HEK293 (cell line): ENCODE measurements around the gene AMD1.

Experiments used
- CTCF ChIP-seq: fragments of 450-650 bp; formaldehyde crosslinking; IDR thresholded peaks from 2 replicates; pipeline ENCODE4 v1.5.1; 2016; ENCODE audit warnings: missing biosample characterization, missing genetic modification characterization
- KLF1 ChIP-seq: fragments of 450-650 bp; formaldehyde crosslinking; IDR thresholded peaks from 2 replicates; pipeline ENCODE4 v1.5.1; 2016; ENCODE audit warnings: missing biosample characterization, missing genetic modification characterization
- MEIS1 ChIP-seq: sonication (generic); formaldehyde crosslinking; IDR thresholded peaks from 2 replicates; pipeline ENCODE4 v1.8.1; 2022; ENCODE audit warnings: missing genetic modification reagents, mild to moderate bottlenecking, borderline replicate concordance
- REPIN1 ChIP-seq: fragments of 450-650 bp; formaldehyde crosslinking; IDR thresholded peaks from 2 replicates; pipeline ENCODE4 v1.5.1; 2017; ENCODE audit warnings: missing biosample characterization, missing genetic modification characterization, low read depth
- TSHZ1 ChIP-seq: fragments of 450-650 bp; formaldehyde crosslinking; IDR thresholded peaks from 2 replicates; pipeline ENCODE4 v1.5.1; 2016; ENCODE audit warnings: missing biosample characterization, missing genetic modification characterization, borderline replicate concordance
- YY1 ChIP-seq: fragments of 450-650 bp; formaldehyde crosslinking; IDR thresholded peaks from 2 replicates; pipeline ENCODE4 v1.5.1; 2018; ENCODE audit warnings: missing biosample characterization, missing genetic modification characterization
- ZBTB7A ChIP-seq: fragments of 450-650 bp; formaldehyde crosslinking; IDR thresholded peaks from 2 replicates; pipeline ENCODE4 v1.5.1; 2016; ENCODE audit warnings: low read depth, missing biosample characterization, missing genetic modification characterization
- ZNF140 ChIP-seq: fragments of 450-650 bp; formaldehyde crosslinking; IDR thresholded peaks from 2 replicates; pipeline ENCODE4 v1.5.1; 2016; ENCODE audit warnings: missing biosample characterization, missing genetic modification characterization
- ZNF184 ChIP-seq: fragments of 450-650 bp; IDR thresholded peaks from 2 replicates; pipeline ENCODE4 v1.5.1; 2018; ENCODE audit warnings: missing biosample characterization, mild to moderate bottlenecking, missing genetic modification characterization
- ZNF274 ChIP-seq, 2 experiments: fragments of 200-500 bp in 1 of 2; fragments of 450-650 bp in 1 of 2; sonication (Bioruptor generic) in 1 of 2; formaldehyde crosslinking in 1 of 2; IDR thresholded peaks; 2 replicates each; pipeline versions ENCODE4 v1.5.1 to v1.6.1; 2014 to 2016; ENCODE audit warnings: borderline replicate concordance in 1 of 2, inconsistent platforms in 1 of 2, low read length in 1 of 2, missing biosample characterization in 1 of 2, missing genetic modification characterization in 1 of 2
- ZNF629 ChIP-seq: fragments of 450-650 bp; formaldehyde crosslinking; IDR thresholded peaks from 2 replicates; pipeline ENCODE4 v1.5.1; 2017; ENCODE audit warnings: missing biosample characterization, missing genetic modification characterization
- ZNF785 ChIP-seq: fragments of 450-650 bp; formaldehyde crosslinking; IDR thresholded peaks from 2 replicates; pipeline ENCODE4 v1.5.1; 2016; ENCODE audit warnings: missing biosample characterization, missing genetic modification characterization
- TF ChIP-seq, protein P1 (sequence below): fragments of 450-650 bp; formaldehyde crosslinking; IDR thresholded peaks from 2 replicates; pipeline ENCODE4; 2016; ENCODE audit warnings: missing biosample characterization, missing genetic modification characterization

DNA sequence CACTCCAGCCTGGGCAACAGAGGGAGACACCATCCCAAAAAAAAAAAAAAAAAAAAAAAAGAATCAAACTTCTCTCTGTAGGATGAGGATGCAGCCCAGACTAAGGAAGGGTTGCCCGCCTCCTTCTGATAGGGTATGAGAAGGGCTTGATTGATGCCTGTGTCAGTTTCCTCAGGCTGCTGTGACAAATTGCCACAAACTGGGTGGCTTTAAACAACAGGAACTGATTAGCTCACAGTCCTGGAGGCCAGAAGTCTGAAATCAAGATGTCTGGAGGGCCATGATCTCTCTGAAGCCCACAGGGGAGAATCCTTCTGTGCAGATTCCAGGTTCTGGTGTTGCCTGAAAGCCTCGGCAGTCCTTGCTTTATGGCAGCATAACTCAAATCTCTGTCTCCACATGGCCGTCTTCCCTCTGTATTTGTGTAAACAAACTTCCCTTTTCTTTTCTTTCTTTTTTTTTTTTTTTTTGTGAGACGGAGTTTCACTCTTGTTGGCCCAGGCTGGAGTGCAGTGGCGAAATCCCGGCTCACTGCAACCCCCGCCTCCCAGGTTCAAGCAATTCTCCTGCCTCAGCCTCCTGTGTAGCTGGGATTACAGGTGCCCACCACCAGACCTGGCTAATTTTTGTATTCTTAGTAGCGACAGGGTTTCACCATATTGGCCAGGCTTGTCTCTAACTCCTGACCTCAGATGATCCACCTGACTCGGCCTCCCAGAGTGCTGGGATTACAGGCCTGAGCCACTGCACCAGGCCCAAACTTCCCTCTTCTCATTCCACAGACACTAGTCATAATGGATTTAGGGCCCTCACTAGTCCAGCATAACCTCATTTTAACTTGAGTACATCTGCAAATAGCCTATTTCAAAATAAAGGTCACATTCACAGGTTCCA, 48.1 kb upstream of the AMD1 start:
- TF ChIP-seq CTCF (tag by site-specific recombination) (no peak), TSHZ1 (tag by site-specific recombination) (no peak), ZNF785 (no peak), ZNF629 (no peak), ZNF140 (tag by site-specific recombination) (no peak), YY1 (tag by site-specific recombination) (no peak), ZBTB7A (tag by site-specific recombination) (no peak), REPIN1 (tag by site-specific recombination) (no peak), ZNF274 (IDR thresholded peaks at IDR 0.05; ENCODE audit: low read length) (no peak), ZNF274 (tag by site-specific recombination; IDR thresholded peaks at IDR 0.05; ENCODE audit: borderline replicate concordance) (no peak), ZNF184 (tag by site-specific recombination) (no peak), MEIS1 (CRISPR knock-in tag) (no peak), KLF1 (tag by site-specific recombination) (no peak)
- TF ChIP-seq, protein P1, sequence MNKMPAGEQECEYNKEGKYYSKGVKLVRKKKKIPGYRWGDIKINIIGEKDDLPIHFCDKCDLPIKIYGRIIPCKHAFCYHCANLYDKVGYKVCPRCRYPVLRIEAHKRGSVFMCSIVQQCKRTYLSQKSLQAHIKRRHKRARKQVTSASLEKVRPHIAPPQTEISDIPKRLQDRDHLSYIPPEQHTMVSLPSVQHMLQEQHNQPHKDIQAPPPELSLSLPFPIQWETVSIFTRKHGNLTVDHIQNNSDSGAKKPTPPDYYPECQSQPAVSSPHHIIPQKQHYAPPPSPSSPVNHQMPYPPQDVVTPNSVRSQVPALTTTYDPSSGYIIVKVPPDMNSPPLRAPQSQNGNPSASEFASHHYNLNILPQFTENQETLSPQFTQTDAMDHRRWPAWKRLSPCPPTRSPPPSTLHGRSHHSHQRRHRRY (tag by site-specific recombination), result no peak
